PC-9 (cell line): Measurements from ENCODE around the gene CIAPIN1. TPM values are rescaled to one million over a fixed set of nuclear protein-coding genes. Genes with fewer than 3 reads are reported as not detected.
A peak's percentile ranks its signal among the peaks of the same experiment; 100 is the strongest.

Experiments used
- BruUV-seq: library from RNA; stranded (reverse); fragments of 400-500 nt; replicated peaks from 2 replicates; lab custom pipeline; 2021; lab: Mats Ljungman, UMichigan
- CTCF ChIA-PET: fragments of 300-600 bp; sonication (Branson Sonifier 250); formaldehyde crosslinking; loops from one replicate; lab custom pipeline; 2022; ENCODE audit warnings: antibody characterized with exemption; lab: Charles Lee
- POLR2A ChIA-PET: fragments of 300-600 bp; sonication (Branson Sonifier 250); formaldehyde crosslinking; loops from one replicate; lab custom pipeline; 2022; ENCODE audit warnings: antibody characterized with exemption; ENCODE audit not compliant: unreplicated experiment; lab: Charles Lee
- DNase-seq, 2 experiments: peaks; one replicate each; pipeline versions ENCODE4 v3.0.0 to v3.0.0-alpha.2; 2015 to 2022; ENCODE audit warnings: mixed read lengths in 1 of 2
- H2AFZ ChIP-seq: fragments of 200-600 bp; sonication (generic); 2 replicates; pipeline ENCODE4 v1.8.1; 2017; ENCODE audit warnings: antibody characterized with exemption
- H3F3A ChIP-seq: fragments of 200-600 bp; sonication (generic); 2 replicates; pipeline ENCODE4 v1.8.1; 2017; ENCODE audit warnings: antibody characterized with exemption, mild to moderate bottlenecking, low read depth; ENCODE audit not compliant: insufficient read depth
- H3K27ac ChIP-seq: fragments of 200-600 bp; sonication (generic); 2 replicates; pipeline ENCODE4 v1.6.1; 2016; ENCODE audit warnings: mixed run types
- H3K27me3 ChIP-seq: fragments of 200-600 bp; sonication (generic); 2 replicates; pipeline ENCODE4 v1.6.1; 2016; ENCODE audit warnings: low read depth, mixed run types; ENCODE audit not compliant: insufficient read depth
- H3K36me3 ChIP-seq: fragments of 200-600 bp; sonication (generic); 2 replicates; pipeline ENCODE4 v1.6.1; 2016; ENCODE audit warnings: low read depth, mixed run types
- H3K4me1 ChIP-seq: fragments of 200-600 bp; sonication (generic); replicated peaks from 2 replicates; pipeline ENCODE4 v1.6.1; 2016; ENCODE audit warnings: mixed run types; ENCODE audit not compliant: insufficient read depth
- H3K4me2 ChIP-seq: fragments of 200-600 bp; sonication (generic); 2 replicates; pipeline ENCODE4 v1.6.1; 2017; ENCODE audit warnings: mixed run types
- H3K4me3 ChIP-seq: fragments of 200-600 bp; sonication (generic); 2 replicates; pipeline ENCODE4 v1.6.1; 2016; ENCODE audit warnings: mixed run types
- H3K79me2 ChIP-seq: fragments of 200-600 bp; sonication (generic); 2 replicates; pipeline ENCODE4 v1.6.1; 2017; ENCODE audit warnings: low read depth, mixed run types
- H3K9me2 ChIP-seq: fragments of 200-600 bp; sonication (generic); 2 replicates; pipeline ENCODE4 v1.8.1; 2017; ENCODE audit warnings: mild to moderate bottlenecking; ENCODE audit not compliant: insufficient read depth
- H3K9me3 ChIP-seq: fragments of 200-600 bp; sonication (generic); 2 replicates; pipeline ENCODE4 v1.8.1; 2016; ENCODE audit warnings: low read depth; ENCODE audit not compliant: insufficient read depth
- H4K20me1 ChIP-seq: fragments of 200-600 bp; sonication (generic); 2 replicates; pipeline ENCODE4 v1.8.1; 2017; ENCODE audit not compliant: insufficient read depth
- CTCF ChIP-seq: fragments of 200-600 bp; sonication (generic); conservative IDR thresholded peaks from 2 replicates; pipeline ENCODE4 v1.6.1; 2017; ENCODE audit warnings: mixed run types, antibody characterized with exemption, mild to moderate bottlenecking, moderate library complexity
- EZH2 ChIP-seq: fragments of 200-600 bp; sonication (generic); IDR thresholded peaks from 2 replicates; pipeline ENCODE4 v1.8.0; 2017; ENCODE audit warnings: antibody characterized with exemption, low read depth
- intact Hi-C: fragments of 100-400 bp; cut with micrococcal nuclease; formaldehyde crosslinking; loops from one replicate; pipeline ENCODE4 v1.10.0; 2022; ENCODE audit not compliant: unreplicated experiment
- total RNA-seq: library from RNA; stranded (reverse); gene quantifications from 2 replicates; pipeline ENCODE4 v1.2.3, GENCODE V29; 2021

CIAPIN1 gene
- total RNA-seq, 1 experiment from 2014 or later, result 51.4 TPM

DNA sequence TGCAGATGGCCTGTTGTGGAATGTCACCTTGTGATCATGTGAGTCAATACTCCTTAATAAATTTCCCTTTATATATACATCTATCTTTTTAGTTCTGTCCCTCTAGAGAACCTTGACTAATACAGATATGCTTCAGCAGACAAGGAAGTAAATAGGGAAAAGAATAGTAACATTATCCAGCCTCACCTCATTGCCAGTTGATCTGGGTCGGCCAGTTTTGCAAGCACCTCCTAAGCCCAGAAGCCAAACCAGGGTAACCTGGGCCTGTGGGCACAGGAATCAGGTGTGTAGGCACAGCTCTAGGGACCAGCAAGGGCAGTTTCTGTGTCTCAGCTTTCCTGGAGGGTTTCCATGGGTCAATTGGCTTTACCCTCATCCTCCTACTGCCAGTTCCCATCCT, 54.5 kb downstream of the CIAPIN1 start:
- Histone ChIP-seq H3K4me2 (peak overlapping the region; percentile 56), H4K20me1 (no peaks in the 10 kb centered on the region), H3F3A (peaks cover 50% of the 10 kb centered on the region), H3K9me2 (no peaks in the 10 kb centered on the region), H3K4me3 (no peak overlapping the region), H2AFZ (no peak overlapping the region), H3K9me3 (no peaks in the 10 kb centered on the region), H3K36me3 (no peaks in the 10 kb centered on the region), H3K4me1 (peaks cover 47% of the 10 kb centered on the region), H3K27ac (peak overlapping the region; percentile 78), H3K79me2 (no peaks in the 10 kb centered on the region), H3K27me3 (no peaks in the 10 kb centered on the region)
- peak; percentile 82 to 90 for DNase-seq
- BruUV-seq, result no TSS peak
- TF ChIP-seq EZH2 (no peak), CTCF (no peak)
- intact Hi-C loops, result loop anchor here (1.0 to 2.0 kb wide), 2 partner anchors 32 to 51 kb away; no protein-coding TSS in a partner anchor
- ChIA-PET POLR2A (no interaction called here), CTCF (interaction anchor here (0.9 kb wide), 1 partner anchor 24 kb away, joined by 6 read pairs; no protein-coding TSS in a partner anchor)

DNA sequence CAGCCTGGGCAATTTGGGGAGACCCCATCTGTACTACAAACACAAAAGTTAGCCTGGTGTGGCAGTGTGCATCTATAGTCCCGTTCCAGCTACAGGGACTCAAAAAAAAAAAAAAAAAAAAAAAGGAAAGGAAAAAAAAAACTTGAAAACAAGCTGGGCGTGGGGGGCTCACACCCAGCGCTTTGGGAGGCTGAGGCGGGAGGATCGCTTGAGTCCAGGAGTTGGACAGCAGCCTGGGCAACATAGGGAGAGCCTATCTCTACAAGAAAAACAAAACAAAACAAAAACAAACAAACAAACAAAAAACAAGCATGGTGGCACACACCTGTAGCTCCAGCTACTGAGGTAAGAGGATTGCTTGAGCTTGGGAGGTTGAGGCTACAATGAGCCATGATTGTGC, 55.5 kb downstream of the CIAPIN1 start:
- no peak for DNase-seq
- Histone ChIP-seq H3K79me2 (no peaks in the 10 kb centered on the region), H3K27me3 (no peaks in the 10 kb centered on the region), H2AFZ (no peak overlapping the region), H3K36me3 (no peaks in the 10 kb centered on the region), H3K27ac (peak overlapping the region; percentile 78), H3K4me1 (peaks cover 54% of the 10 kb centered on the region), H3K4me2 (no peak overlapping the region), H4K20me1 (no peaks in the 10 kb centered on the region), H3K4me3 (no peak overlapping the region), H3K9me2 (no peaks in the 10 kb centered on the region), H3F3A (peaks cover 50% of the 10 kb centered on the region), H3K9me3 (no peaks in the 10 kb centered on the region)
- no TSS peak for BruUV-seq
- TF ChIP-seq EZH2, result no peak
- no peak for TF ChIP-seq CTCF
- intact Hi-C loops, result loop anchor here (1.0 to 2.0 kb wide), 2 partner anchors 31 to 50 kb away; no protein-coding TSS in a partner anchor
- POLR2A ChIA-PET, result interaction anchor here (0.6 kb wide), 1 partner anchor 49 kb away, joined by 6 read pairs; no protein-coding TSS in a partner anchor
- CTCF ChIA-PET, result interaction anchor here (0.6 kb wide), 1 partner anchor 30 kb away, joined by 5 read pairs; no protein-coding TSS in a partner anchor

GRCh38 chr16:57391300-57391699, 55.9 kb downstream of the CIAPIN1 start:
- no peak overlapping the region for H2AFZ ChIP-seq
- ChIA-PET POLR2A (interaction anchor here (0.6 kb wide), 1 partner anchor 48 kb away, joined by 6 read pairs; no protein-coding TSS in a partner anchor), CTCF (no interaction called here)
- no peaks in the 10 kb centered on the region for H3K36me3 ChIP-seq
- intact Hi-C loops, result no loop called here
- BruUV-seq, result no TSS peak
- no peaks in the 10 kb centered on the region for H3K9me2 ChIP-seq
- no peaks in the 10 kb centered on the region for H3K79me2 ChIP-seq
- DNase-seq, result no peak
- H3K4me2 ChIP-seq, result no peak overlapping the region
- H3K27me3 ChIP-seq, result no peaks in the 10 kb centered on the region
- H3F3A ChIP-seq, result peaks cover 50% of the 10 kb centered on the region
- H3K9me3 ChIP-seq, result no peaks in the 10 kb centered on the region
- no peak for TF ChIP-seq EZH2
- no peak for TF ChIP-seq CTCF
- no peak overlapping the region for H3K27ac ChIP-seq
- H3K4me3 ChIP-seq, result no peak overlapping the region
- H3K4me1 ChIP-seq, result peaks cover 54% of the 10 kb centered on the region
- no peaks in the 10 kb centered on the region for H4K20me1 ChIP-seq
